ENCODE data around the gene SELENOV.

Gene SELENOV

GRCh38 chr19:39553082-39553652 is 38.2 kb downstream of the SELENOV start:
- Histone ChIP-seq H3K9ac (ENCODE audit: low read depth in 1 of 2, low read length in 2 of 2) (no peak overlapping the region), H3K4me3 (ENCODE audit: low read length in 2 of 2) (no peak overlapping the region), H3K27me3 (ENCODE audit: control insufficient read depth in 2 of 2, insufficient read depth in 2 of 2, low read length in 2 of 2) (peaks cover 0 to 6% of the 10 kb centered on the region in 2 donors), H3K36me3 (ENCODE audit: control insufficient read depth in 2 of 2, insufficient read depth in 2 of 2, low read length in 2 of 2) (no peaks in the 10 kb centered on the region), H3K4me1 (ENCODE audit: control insufficient read depth in 2 of 2, insufficient read depth in 2 of 2, low read length in 2 of 2) (no peaks in the 10 kb centered on the region), H3K27ac (ENCODE audit: low read depth in 2 of 2, low read length in 2 of 2) (no peak overlapping the region), H3K9me3 (ENCODE audit: control insufficient read depth in 2 of 2, low read length in 2 of 2) (no peaks in the 10 kb centered on the region)

GRCh38 chr19:39554701-39555311 is 39.9 kb downstream of the SELENOV start:
- no peaks in the 10 kb centered on the region for H3K9me3 ChIP-seq (ENCODE audit: control insufficient read depth in 2 of 2, low read length in 2 of 2)
- no peak overlapping the region for H3K4me3 ChIP-seq (ENCODE audit: low read length in 2 of 2)
- no peak overlapping the region for H3K27ac ChIP-seq (ENCODE audit: low read depth in 2 of 2, low read length in 2 of 2)
- H3K36me3 ChIP-seq (ENCODE audit: control insufficient read depth in 2 of 2, insufficient read depth in 2 of 2, low read length in 2 of 2), result no peaks in the 10 kb centered on the region
- no peaks in the 10 kb centered on the region for H3K4me1 ChIP-seq (ENCODE audit: control insufficient read depth in 2 of 2, insufficient read depth in 2 of 2, low read length in 2 of 2)
- H3K9ac ChIP-seq (ENCODE audit: low read depth in 1 of 2, low read length in 2 of 2), result no peak overlapping the region
- peaks cover 0 to 6% of the 10 kb centered on the region in 2 donors for H3K27me3 ChIP-seq (ENCODE audit: control insufficient read depth in 2 of 2, insufficient read depth in 2 of 2, low read length in 2 of 2)

DNA sequence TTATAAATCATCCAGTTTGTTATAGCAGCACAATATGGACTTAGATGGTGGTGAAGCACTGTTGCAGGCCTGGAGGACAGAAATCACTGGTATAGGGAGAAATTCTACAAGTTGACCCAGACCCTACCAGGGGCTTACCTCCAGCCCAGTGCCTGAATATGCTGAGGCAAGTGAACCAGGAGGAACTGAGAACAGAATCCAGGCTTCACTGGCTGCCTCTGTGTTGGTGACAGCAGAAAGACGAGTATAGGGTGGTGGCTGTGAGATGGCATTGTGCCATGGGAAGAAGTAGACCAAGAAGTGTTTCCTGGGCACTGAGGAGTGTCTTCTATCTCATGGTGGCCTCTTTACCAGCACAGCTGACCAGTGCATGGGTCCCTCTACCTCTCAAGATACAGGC is 40.9 kb downstream of the SELENOV start:
- H3K27me3 ChIP-seq (ENCODE audit: control insufficient read depth in 2 of 2, insufficient read depth in 2 of 2, low read length in 2 of 2), result peaks cover 0 to 6% of the 10 kb centered on the region in 2 donors
- no peak overlapping the region for H3K9ac ChIP-seq (ENCODE audit: low read depth in 1 of 2, low read length in 2 of 2)
- H3K4me3 ChIP-seq (ENCODE audit: low read length in 2 of 2), result no peak overlapping the region
- H3K9me3 ChIP-seq (ENCODE audit: control insufficient read depth in 2 of 2, low read length in 2 of 2), result no peaks in the 10 kb centered on the region
- H3K4me1 ChIP-seq (ENCODE audit: control insufficient read depth in 2 of 2, insufficient read depth in 2 of 2, low read length in 2 of 2), result no peaks in the 10 kb centered on the region
- H3K27ac ChIP-seq (ENCODE audit: low read depth in 2 of 2, low read length in 2 of 2), result no peak overlapping the region
- no peaks in the 10 kb centered on the region for H3K36me3 ChIP-seq (ENCODE audit: control insufficient read depth in 2 of 2, insufficient read depth in 2 of 2, low read length in 2 of 2)

DNA sequence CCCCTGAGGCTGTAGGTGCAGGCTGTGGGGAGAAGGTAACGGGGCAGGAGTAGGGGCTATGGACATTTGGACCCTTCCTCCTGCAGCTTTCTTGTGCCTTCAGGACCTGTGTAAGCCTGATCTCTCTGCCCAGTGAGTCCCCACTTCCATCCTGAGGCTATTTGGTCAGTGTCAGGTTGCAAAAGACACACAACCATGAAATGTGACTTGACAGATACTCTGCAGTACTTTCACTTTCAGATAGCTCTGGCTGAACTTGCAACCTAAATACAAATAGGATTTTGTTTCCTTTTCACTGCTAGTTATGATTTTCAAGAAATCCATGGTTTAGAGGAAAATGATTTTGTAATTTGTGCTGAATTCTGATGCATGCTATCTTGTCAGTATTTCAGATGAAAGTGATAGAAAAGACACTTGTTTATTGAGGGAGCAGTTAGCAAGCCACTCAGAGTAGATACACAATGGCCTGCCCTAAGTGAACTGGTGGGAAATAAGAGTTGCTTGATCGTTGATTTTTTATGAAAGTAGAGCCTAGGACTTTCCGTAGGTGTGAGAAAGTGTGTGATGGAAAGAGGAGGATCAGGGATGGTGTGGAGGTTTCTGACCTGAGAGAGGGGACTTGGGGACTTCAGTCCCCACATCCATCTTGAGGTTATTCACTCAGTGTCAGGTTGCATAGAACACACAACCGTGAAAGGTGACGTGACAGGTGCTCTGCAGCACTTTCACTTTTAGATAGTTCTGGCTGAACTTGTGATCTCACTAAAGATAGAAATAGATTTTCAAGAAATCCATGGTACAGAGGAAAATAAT is 43.1 kb downstream of the SELENOV start:
- H3K4me3 ChIP-seq (ENCODE audit: low read length in 2 of 2), result peak overlapping the region in 1 of 2 donors; percentile 20
- no peaks in the 10 kb centered on the region for H3K9me3 ChIP-seq (ENCODE audit: control insufficient read depth in 2 of 2, low read length in 2 of 2)
- H3K9ac ChIP-seq (ENCODE audit: low read depth in 1 of 2, low read length in 2 of 2), result no peak overlapping the region
- H3K36me3 ChIP-seq (ENCODE audit: control insufficient read depth in 2 of 2, insufficient read depth in 2 of 2, low read length in 2 of 2), result no peaks in the 10 kb centered on the region
- no peak overlapping the region for H3K27ac ChIP-seq (ENCODE audit: low read depth in 2 of 2, low read length in 2 of 2)
- H3K4me1 ChIP-seq (ENCODE audit: control insufficient read depth in 2 of 2, insufficient read depth in 2 of 2, low read length in 2 of 2), result no peaks in the 10 kb centered on the region
- peaks cover 0 to 6% of the 10 kb centered on the region in 2 donors for H3K27me3 ChIP-seq (ENCODE audit: control insufficient read depth in 2 of 2, insufficient read depth in 2 of 2, low read length in 2 of 2)

DNA sequence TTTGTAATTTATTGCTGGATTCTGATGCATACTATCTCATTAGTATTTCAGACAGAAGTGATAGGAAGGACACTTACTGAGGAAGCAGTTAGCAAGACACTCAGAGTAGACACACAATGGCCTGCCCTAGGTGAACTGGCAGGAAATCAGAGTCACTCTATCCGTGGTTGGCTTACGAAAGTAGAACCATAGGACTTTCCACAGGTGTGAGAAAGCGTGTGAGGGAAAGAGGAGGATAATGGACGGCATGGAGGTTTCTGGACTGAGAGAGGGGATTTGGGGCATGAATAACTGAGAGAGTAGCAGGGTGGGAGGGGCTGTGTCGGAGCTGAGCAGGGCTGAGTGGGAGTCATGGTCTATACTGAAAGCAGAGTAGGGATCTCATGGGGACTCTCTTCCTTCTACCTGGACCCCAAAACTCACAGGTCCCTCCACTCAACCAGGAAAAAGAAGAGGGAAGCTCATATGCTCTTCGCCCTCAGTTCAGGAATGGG is 43.7 kb downstream of the SELENOV start:
- Histone ChIP-seq H3K4me1 (ENCODE audit: control insufficient read depth in 2 of 2, insufficient read depth in 2 of 2, low read length in 2 of 2) (no peaks in the 10 kb centered on the region), H3K9me3 (ENCODE audit: control insufficient read depth in 2 of 2, low read length in 2 of 2) (no peaks in the 10 kb centered on the region), H3K4me3 (ENCODE audit: low read length in 2 of 2) (peak overlapping the region in 1 of 2 donors; percentile 20), H3K27me3 (ENCODE audit: control insufficient read depth in 2 of 2, insufficient read depth in 2 of 2, low read length in 2 of 2) (no peaks in the 10 kb centered on the region), H3K27ac (ENCODE audit: low read depth in 2 of 2, low read length in 2 of 2) (no peak overlapping the region), H3K36me3 (ENCODE audit: control insufficient read depth in 2 of 2, insufficient read depth in 2 of 2, low read length in 2 of 2) (no peaks in the 10 kb centered on the region), H3K9ac (ENCODE audit: low read depth in 1 of 2, low read length in 2 of 2) (no peak overlapping the region)

DNA sequence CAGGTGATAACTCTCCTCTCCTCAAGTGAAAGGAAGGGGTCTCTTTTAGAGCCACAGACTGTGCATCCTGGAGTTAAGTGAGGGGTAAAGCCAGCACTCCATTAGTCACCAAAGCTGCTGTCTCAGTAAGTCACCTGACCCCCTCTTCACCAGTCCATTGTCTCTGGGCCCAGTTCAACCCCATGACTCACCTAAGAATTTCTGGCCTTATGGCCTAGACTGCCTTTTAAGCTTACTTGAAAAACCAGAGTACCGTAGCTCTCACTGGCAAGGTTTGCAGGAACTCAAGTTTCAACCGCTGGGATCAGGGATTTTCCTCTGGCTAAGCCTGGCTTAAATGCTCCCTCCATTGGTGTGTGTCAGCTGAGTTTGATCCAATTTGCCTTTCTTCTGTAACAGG is 48.5 kb downstream of the SELENOV start:
- Histone ChIP-seq H3K4me1 (ENCODE audit: control insufficient read depth in 2 of 2, insufficient read depth in 2 of 2, low read length in 2 of 2) (no peaks in the 10 kb centered on the region), H3K27me3 (ENCODE audit: control insufficient read depth in 2 of 2, insufficient read depth in 2 of 2, low read length in 2 of 2) (peaks cover 2 to 3% of the 10 kb centered on the region in 2 donors), H3K9me3 (ENCODE audit: control insufficient read depth in 2 of 2, low read length in 2 of 2) (no peaks in the 10 kb centered on the region), H3K4me3 (ENCODE audit: low read length in 2 of 2) (no peak overlapping the region), H3K9ac (ENCODE audit: low read depth in 1 of 2, low read length in 2 of 2) (no peak overlapping the region), H3K36me3 (ENCODE audit: control insufficient read depth in 2 of 2, insufficient read depth in 2 of 2, low read length in 2 of 2) (no peaks in the 10 kb centered on the region), H3K27ac (ENCODE audit: low read depth in 2 of 2, low read length in 2 of 2) (no peak overlapping the region)

- Histone ChIP-seq H3K4me3 (ENCODE audit: low read length in 2 of 2) (no peak overlapping the region), H3K27ac (ENCODE audit: low read depth in 2 of 2, low read length in 2 of 2) (no peak overlapping the region), H3K9ac (ENCODE audit: low read depth in 1 of 2, low read length in 2 of 2) (no peak overlapping the region), H3K27me3 (ENCODE audit: control insufficient read depth in 2 of 2, insufficient read depth in 2 of 2, low read length in 2 of 2) (peaks cover 2 to 5% of the 10 kb centered on the region in 2 donors), H3K9me3 (ENCODE audit: control insufficient read depth in 2 of 2, low read length in 2 of 2) (no peaks in the 10 kb centered on the region), H3K4me1 (ENCODE audit: control insufficient read depth in 2 of 2, insufficient read depth in 2 of 2, low read length in 2 of 2) (no peaks in the 10 kb centered on the region), H3K36me3 (ENCODE audit: control insufficient read depth in 2 of 2, insufficient read depth in 2 of 2, low read length in 2 of 2) (no peaks in the 10 kb centered on the region)
Measured at GRCh38 chr19:39566064-39566463, 51.1 kb downstream of the SELENOV start.

DNA sequence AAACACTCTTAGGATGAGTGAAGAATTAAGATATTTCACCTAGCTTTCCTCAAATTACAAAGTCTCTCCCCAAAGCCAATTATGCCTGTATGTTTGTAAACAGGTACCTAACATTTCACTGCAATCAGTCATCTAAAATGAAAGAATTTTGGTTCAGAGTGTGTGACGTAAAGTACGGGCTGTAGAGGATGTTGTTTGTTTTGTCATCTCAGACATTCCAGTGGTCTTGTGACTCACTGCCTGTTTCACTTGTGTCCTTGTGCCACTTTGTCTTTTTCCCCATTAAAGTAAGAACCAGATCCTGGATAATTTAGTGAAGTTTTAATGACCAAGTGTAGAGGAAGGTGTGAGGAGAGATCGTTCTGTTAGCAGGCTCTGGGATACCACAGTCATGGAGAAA is 53.7 kb downstream of the SELENOV start:
- peaks cover 2 to 5% of the 10 kb centered on the region in 2 donors for H3K27me3 ChIP-seq (ENCODE audit: control insufficient read depth in 2 of 2, insufficient read depth in 2 of 2, low read length in 2 of 2)
- no peak overlapping the region for H3K27ac ChIP-seq (ENCODE audit: low read depth in 2 of 2, low read length in 2 of 2)
- no peak overlapping the region for H3K4me3 ChIP-seq (ENCODE audit: low read length in 2 of 2)
- no peaks in the 10 kb centered on the region for H3K9me3 ChIP-seq (ENCODE audit: control insufficient read depth in 2 of 2, low read length in 2 of 2)
- no peaks in the 10 kb centered on the region for H3K36me3 ChIP-seq (ENCODE audit: control insufficient read depth in 2 of 2, insufficient read depth in 2 of 2, low read length in 2 of 2)
- no peak overlapping the region for H3K9ac ChIP-seq (ENCODE audit: low read depth in 1 of 2, low read length in 2 of 2)
- H3K4me1 ChIP-seq (ENCODE audit: control insufficient read depth in 2 of 2, insufficient read depth in 2 of 2, low read length in 2 of 2), result no peaks in the 10 kb centered on the region
